Upper lobe of left lung (tissue), 4 donors: ENCODE results near the gene FBXL13.

Experiments
- CTCF ChIP-seq, 6 experiments: fragments of 450-650 bp in 4 of 6; fragments of 200-600 bp in 2 of 6; sonication (generic) in 2 of 6; IDR thresholded peaks; one replicate each; pipeline ENCODE4 v1.5.1; 2016 to 2019; ENCODE audit warnings: antibody characterized with exemption in 6 of 6
- EP300 ChIP-seq, 4 donors: sonication (generic); formaldehyde crosslinking; IDR thresholded peaks; one replicate each; pipeline ENCODE4 v1.5.1; 2017; ENCODE audit warnings: antibody characterized with exemption in 4 of 4, control low read depth in 2 of 4
- POLR2A ChIP-seq, 4 donors: fragments of 450-650 bp; IDR thresholded peaks; one replicate each; pipeline ENCODE4 v1.5.1; 2016 to 2017; ENCODE audit warnings: antibody characterized with exemption in 4 of 4, mild to moderate bottlenecking in 2 of 4

GRCh38 chr7:103010211-103010610 is 64.4 kb downstream of the FBXL13 start:
- TF ChIP-seq EP300 (IDR thresholded peaks at IDR 0.05) (no peak), CTCF (IDR thresholded peaks at IDR 0.05) (no peak), POLR2A (IDR thresholded peaks at IDR 0.05) (no peak)
